ENCODE data around the gene PLD5. TPM values are rescaled to one million over a fixed set of nuclear protein-coding genes. Genes with fewer than 3 reads are reported as not detected.

PLD5 gene
- total RNA-seq, 2 donors from 2014 or later, result 1.8 TPM; not detected in 1

DNA sequence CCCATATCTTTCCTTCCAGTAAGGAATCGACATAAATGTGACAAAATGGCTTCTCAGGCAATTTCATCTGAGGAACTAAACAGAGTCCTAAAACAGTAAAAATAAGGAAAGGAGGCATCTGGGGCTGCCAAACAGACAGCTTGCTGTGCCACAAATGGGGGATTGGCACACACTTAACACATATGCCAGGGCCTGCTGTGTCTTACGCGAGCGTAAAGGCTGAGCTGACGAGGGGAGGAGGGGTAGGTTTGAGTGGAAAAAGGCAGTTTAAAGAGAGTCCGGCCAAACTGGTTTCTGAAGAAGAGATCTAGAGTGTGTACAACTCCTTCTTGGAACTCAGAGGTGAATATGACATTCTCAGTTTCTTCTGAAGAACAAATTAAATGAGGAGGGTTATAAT lies 281.5 kb downstream of the PLD5 start:
- ATAC-seq, result no peak
- intact Hi-C loops (cut with DNase I), result no loop called here
- no peaks in the 10 kb centered on the region for H3K4me1 ChIP-seq
- H3K27me3 ChIP-seq, result no peaks in the 10 kb centered on the region
- no peaks in the 10 kb centered on the region for H3K9me3 ChIP-seq
- no peak overlapping the region for H3K27ac ChIP-seq
- H3K4me3 ChIP-seq, result no peak overlapping the region
- TF ChIP-seq POLR2A (IDR thresholded peaks at IDR 0.05), result no peak
- TF ChIP-seq, protein P1, sequence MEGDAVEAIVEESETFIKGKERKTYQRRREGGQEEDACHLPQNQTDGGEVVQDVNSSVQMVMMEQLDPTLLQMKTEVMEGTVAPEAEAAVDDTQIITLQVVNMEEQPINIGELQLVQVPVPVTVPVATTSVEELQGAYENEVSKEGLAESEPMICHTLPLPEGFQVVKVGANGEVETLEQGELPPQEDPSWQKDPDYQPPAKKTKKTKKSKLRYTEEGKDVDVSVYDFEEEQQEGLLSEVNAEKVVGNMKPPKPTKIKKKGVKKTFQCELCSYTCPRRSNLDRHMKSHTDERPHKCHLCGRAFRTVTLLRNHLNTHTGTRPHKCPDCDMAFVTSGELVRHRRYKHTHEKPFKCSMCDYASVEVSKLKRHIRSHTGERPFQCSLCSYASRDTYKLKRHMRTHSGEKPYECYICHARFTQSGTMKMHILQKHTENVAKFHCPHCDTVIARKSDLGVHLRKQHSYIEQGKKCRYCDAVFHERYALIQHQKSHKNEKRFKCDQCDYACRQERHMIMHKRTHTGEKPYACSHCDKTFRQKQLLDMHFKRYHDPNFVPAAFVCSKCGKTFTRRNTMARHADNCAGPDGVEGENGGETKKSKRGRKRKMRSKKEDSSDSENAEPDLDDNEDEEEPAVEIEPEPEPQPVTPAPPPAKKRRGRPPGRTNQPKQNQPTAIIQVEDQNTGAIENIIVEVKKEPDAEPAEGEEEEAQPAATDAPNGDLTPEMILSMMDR (IDR thresholded peaks at IDR 0.05), result no peak
- H3K36me3 ChIP-seq (replicated peaks in 1 of 2; ENCODE audit: insufficient read depth in 1 of 2, low read depth in 2 of 2), result no peaks in the 10 kb centered on the region
- 69 to 72% methylated on average over 6 of the region's 6 CpGs for whole genome bisulfite sequencing, 2 donors
- no peak for DNase-seq

DNA sequence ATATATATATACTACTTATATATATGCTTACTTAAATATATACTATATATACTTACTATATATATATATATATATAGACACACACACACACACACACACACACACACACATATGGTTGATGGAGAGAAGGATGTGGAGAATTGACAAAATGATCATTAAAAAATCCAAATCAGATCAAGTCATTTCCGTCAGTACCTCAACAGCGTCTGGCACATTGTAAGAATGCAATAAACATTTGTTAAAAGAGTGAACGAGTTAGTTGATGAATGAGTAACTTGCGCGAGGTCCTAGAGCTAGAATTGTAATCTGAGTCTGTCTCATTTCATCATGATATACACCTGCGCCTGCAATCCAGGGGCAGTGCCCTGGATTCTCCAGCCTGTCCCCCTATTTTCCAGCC lies 282.6 kb downstream of the PLD5 start:
- no peak overlapping the region for H3K27ac ChIP-seq
- 46 to 50% methylated on average over 6 of the region's 6 CpGs for WGBS, 2 donors
- intact Hi-C loops (cut with DNase I), result no loop called here
- no peaks in the 10 kb centered on the region for H3K4me1 ChIP-seq
- ATAC-seq, result no peak
- no peaks in the 10 kb centered on the region for H3K27me3 ChIP-seq
- no peaks in the 10 kb centered on the region for H3K36me3 ChIP-seq (replicated peaks in 1 of 2; ENCODE audit: insufficient read depth in 1 of 2, low read depth in 2 of 2)
- TF ChIP-seq, protein P1 (IDR thresholded peaks at IDR 0.05), result no peak
- no peak for TF ChIP-seq POLR2A (IDR thresholded peaks at IDR 0.05)
- no peak overlapping the region for H3K4me3 ChIP-seq
- no peaks in the 10 kb centered on the region for H3K9me3 ChIP-seq
- DNase-seq, result no peak

DNA sequence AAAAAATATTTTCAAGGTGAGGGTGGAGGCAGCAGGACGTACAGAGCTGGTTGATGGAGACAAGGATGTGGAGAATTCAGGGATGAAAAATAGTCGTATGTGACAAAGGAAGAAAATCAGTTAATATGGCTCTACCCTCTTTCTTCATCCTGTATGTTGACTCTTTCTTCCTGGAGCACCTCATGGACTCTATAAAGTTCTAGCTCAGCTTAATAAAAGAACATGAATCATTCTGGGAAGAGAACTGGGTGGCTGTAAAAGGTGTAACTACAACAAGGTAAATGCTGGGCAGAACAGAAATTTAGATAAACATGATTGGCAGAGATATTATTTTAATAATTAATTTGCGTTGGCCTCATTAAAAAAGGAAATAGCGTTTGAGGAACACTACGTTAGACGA lies 283.8 kb downstream of the PLD5 start:
- Histone ChIP-seq H3K36me3 (replicated peaks in 1 of 2; ENCODE audit: insufficient read depth in 1 of 2, low read depth in 2 of 2) (no peaks in the 10 kb centered on the region), H3K9me3 (no peaks in the 10 kb centered on the region), H3K27me3 (no peaks in the 10 kb centered on the region), H3K27ac (peak overlapping the region in 1 of 4 donors; percentile 26), H3K4me1 (no peaks in the 10 kb centered on the region), H3K4me3 (no peak overlapping the region)
- intact Hi-C loops (cut with DNase I), result no loop called here
- no peak for DNase-seq
- no peak for ATAC-seq
- TF ChIP-seq, protein P1 (IDR thresholded peaks at IDR 0.05), result no peak
- TF ChIP-seq POLR2A (IDR thresholded peaks at IDR 0.05), result no peak
- 45 to 50% methylated on average over 6 of the region's 6 CpGs for WGBS, 2 donors

DNA sequence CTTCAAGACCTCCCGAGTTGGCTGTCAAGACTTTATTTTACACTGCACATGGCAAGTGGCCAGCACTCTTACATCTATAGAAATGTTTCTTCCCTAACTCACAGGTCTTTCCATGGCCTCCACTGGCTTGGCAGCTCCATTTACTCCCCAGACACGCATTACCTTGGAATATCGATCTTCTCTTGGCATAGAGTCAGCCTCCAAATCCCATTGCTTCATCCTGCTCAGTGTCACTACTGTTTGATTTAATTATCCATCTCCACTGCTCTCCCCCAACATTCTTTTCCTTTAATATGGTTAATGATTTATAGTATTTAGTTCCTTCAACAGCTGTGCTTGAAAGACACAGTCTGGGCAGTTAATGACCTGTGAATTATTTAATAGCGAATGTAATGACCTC lies 284.4 kb downstream of the PLD5 start:
- Histone ChIP-seq H3K4me3 (no peak overlapping the region), H3K27me3 (no peaks in the 10 kb centered on the region), H3K4me1 (no peaks in the 10 kb centered on the region), H3K27ac (peak overlapping the region in 1 of 4 donors; percentile 26), H3K36me3 (replicated peaks in 1 of 2; ENCODE audit: insufficient read depth in 1 of 2, low read depth in 2 of 2) (no peaks in the 10 kb centered on the region), H3K9me3 (no peaks in the 10 kb centered on the region)
- TF ChIP-seq, protein P1 (IDR thresholded peaks at IDR 0.05), result no peak
- no peak for TF ChIP-seq POLR2A (IDR thresholded peaks at IDR 0.05)
- DNase-seq (peak; percentile 28 to 43 (median 36)), ATAC-seq (peak; percentile 86)
- intact Hi-C loops (cut with DNase I), result no loop called here
- 14 to 18% methylated on average over 4 of the region's 4 CpGs for WGBS, 2 donors

DNA sequence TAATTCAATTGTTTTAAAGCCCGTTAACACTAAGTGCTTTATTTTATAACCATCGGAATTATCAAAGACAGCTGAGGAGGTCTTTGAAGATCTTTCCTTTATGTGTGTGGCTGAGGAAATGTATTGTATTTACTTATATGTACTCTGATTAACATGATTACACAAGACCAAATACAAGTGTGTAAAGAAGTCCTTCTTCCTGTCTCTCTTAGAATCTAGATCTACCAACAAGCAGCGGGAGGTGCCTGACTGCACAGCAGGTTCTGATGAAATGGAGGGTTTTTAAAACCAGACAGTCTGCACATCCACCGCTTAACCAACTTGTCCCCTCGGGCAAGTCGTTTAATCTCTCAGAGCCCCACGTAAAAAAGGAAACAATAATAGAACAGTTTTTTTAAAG lies 285.1 kb downstream of the PLD5 start:
- Histone ChIP-seq H3K36me3 (replicated peaks in 1 of 2; ENCODE audit: insufficient read depth in 1 of 2, low read depth in 2 of 2) (no peaks in the 10 kb centered on the region), H3K27me3 (no peaks in the 10 kb centered on the region), H3K4me1 (no peaks in the 10 kb centered on the region), H3K9me3 (no peaks in the 10 kb centered on the region), H3K27ac (no peak overlapping the region), H3K4me3 (no peak overlapping the region)
- DNase-seq, result no peak
- ATAC-seq, result no peak
- 58 to 61% methylated on average over 7 of the region's 7 CpGs for WGBS, 2 donors
- intact Hi-C loops (cut with DNase I), result no loop called here
- TF ChIP-seq, protein P1 (IDR thresholded peaks at IDR 0.05), result no peak
- TF ChIP-seq POLR2A (IDR thresholded peaks at IDR 0.05), result no peak

Data from body of pancreas (tissue), 4 donors.